ENCODE data around the gene APOH. TPM values are rescaled to one million over a fixed set of nuclear protein-coding genes. Genes with fewer than 3 reads are reported as not detected.

The APOH gene, protein sequence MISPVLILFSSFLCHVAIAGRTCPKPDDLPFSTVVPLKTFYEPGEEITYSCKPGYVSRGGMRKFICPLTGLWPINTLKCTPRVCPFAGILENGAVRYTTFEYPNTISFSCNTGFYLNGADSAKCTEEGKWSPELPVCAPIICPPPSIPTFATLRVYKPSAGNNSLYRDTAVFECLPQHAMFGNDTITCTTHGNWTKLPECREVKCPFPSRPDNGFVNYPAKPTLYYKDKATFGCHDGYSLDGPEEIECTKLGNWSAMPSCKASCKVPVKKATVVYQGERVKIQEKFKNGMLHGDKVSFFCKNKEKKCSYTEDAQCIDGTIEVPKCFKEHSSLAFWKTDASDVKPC
- total RNA-seq (2014; rRNA removed; shearing (Covaris generic)), result not detected in 2 replicates

DNA sequence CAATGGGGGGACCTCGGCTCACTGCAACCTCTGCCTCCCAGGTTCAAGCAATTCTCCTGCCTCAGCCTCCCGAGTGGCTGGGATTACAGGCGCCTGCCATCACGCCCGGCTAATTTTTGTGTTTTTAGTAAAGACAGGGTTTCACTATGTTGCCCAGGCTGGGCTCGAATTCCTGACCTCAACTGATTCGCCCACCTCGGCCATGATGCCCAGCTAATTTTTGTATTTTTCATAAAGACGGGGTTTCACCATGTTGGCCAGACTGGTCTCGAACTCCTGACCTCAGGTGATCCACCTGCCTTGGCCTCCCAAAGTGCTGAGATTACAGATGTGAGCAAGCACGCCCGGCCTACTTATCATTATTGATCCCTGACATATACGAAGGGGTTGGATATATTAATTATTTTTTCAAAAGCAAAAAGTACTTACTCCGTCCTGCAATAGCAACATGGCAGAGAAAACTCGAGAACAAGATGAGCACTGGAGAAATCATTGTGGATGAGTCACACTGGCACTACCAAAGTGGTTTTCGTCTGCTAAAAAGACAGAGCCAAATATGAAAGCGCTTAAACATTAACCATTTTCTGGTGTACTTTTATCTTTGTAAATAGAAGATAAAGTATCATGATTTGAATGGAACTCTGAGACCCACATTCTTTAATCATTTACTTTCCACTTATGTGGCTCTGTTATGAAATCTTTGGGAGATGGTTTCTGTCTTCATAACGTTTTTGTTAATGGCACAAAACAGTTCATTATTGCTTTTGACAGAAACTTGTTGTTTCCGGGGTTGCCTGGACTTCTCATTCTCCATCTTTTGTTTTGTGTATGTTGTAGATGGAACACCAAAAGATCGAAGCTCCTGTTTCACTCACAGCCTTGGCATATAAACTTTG lies at the start of gene APOH:
Gene APOH, minus strand, starts transcription at position 529 of the 896 bp plus-strand sequence. Its CDS starts 36 bp downstream, at position 493.
- no peak within 1 kb of the TSS for H3K4me3 ChIP-seq (ENCODE audit: insufficient read depth, low read depth, low read length)
- no peaks in the 10 kb centered on the region for H3K27me3 ChIP-seq (ENCODE audit: control insufficient read depth, insufficient read depth, low read length)
- H3K36me3 ChIP-seq (replicated peaks; ENCODE audit: control insufficient read depth, insufficient read depth, low read length), result no peaks in the 10 kb centered on the region
- DNase-seq, result no peak

DNA sequence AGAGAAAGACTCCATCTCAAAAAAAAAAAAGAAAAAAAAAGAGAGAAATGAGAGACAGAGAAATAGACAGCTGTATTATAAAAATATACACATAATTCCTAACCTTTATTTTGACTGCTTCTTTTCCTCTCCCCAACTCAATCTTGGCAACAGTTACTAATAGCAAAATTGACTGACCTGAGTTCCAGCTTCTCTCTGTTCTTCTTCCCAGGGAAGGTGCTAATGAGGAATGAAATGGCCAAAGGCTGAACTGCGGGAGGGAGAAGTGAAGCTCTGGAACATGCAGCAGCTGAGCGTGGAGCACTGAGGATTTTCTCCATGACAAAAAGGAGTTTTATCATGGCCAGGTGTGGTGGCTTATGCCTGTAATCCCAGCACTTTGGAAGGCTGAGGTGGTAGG lies 48.0 kb upstream of the APOH start:
- no peaks in the 10 kb centered on the region for H3K36me3 ChIP-seq (replicated peaks; ENCODE audit: control insufficient read depth, insufficient read depth, low read length)
- DNase-seq, result no peak
- no peak overlapping the region for H3K4me3 ChIP-seq (ENCODE audit: insufficient read depth, low read depth, low read length)
- H3K27me3 ChIP-seq (ENCODE audit: control insufficient read depth, insufficient read depth, low read length), result no peaks in the 10 kb centered on the region

DNA sequence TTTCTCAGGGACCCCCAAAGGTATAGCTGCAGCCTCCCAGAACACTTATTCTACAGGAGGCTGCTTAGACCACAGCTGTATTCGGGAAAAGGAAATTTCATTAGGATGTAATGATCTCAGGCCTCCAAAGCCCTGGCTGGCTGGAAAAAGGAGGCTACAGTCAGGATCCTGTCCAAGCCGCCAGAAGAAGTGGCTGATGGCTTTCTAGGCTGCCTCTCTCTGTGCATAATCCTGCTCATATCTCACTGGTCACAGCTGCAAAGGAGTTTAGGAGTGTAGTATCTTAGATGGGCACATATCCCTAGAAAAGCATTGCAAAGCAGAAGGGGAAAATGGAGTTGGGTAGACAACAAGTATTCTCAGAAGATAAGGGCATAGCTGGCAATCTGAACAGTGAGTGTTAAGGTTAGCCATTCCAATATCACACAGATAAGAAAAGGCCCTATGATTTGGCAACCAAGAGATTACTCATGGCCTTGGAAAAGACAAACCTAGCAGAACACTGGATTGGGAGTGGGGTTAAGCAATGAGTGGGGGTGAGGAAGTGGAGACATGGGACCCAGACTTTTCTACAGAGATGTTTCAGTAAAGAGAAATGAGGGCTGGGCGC lies 47.2 kb upstream of the APOH start:
- Histone ChIP-seq H3K36me3 (replicated peaks; ENCODE audit: control insufficient read depth, insufficient read depth, low read length) (no peaks in the 10 kb centered on the region), H3K4me3 (ENCODE audit: insufficient read depth, low read depth, low read length) (no peak overlapping the region), H3K27me3 (ENCODE audit: control insufficient read depth, insufficient read depth, low read length) (no peaks in the 10 kb centered on the region)
- no peak for DNase-seq

DNA sequence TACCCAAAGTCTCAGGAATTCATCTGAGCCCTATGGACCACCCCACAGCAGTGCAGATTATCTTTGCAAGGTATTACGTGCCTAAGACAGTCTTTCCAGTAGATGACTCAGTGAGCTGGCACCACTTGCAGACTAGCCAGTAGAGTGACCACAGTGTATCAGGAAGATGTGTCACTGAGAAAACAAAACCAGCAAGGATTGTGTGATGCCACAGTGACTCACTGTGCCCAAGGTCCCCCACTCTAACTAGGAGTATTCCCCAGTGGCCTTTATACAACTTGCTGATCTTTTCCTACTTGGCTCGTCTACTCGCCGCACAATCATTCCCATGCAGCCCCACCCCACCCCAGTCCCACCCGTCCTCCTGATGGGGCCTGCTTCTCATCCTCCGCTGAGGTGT lies 46.4 kb upstream of the APOH start:
- Histone ChIP-seq H3K4me3 (ENCODE audit: insufficient read depth, low read depth, low read length) (no peak overlapping the region), H3K36me3 (replicated peaks; ENCODE audit: control insufficient read depth, insufficient read depth, low read length) (no peaks in the 10 kb centered on the region), H3K27me3 (ENCODE audit: control insufficient read depth, insufficient read depth, low read length) (no peaks in the 10 kb centered on the region)
- DNase-seq, result no peak

DNA sequence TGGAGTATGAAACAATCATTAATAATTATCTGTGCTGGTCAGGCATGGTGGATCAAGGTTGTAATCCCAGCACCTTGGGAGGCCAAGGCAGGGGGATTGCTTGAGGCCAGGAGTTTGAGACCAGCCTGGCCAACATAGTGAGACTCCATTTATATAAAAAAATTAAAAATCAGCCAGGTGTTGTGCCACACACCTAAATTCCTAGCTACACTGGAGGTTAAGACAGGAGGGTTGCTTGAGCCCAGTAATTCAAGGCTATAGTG lies 44.3 kb upstream of the APOH start:
- no peaks in the 10 kb centered on the region for H3K36me3 ChIP-seq (replicated peaks; ENCODE audit: control insufficient read depth, insufficient read depth, low read length)
- no peak overlapping the region for H3K4me3 ChIP-seq (ENCODE audit: insufficient read depth, low read depth, low read length)
- H3K27me3 ChIP-seq (ENCODE audit: control insufficient read depth, insufficient read depth, low read length), result no peaks in the 10 kb centered on the region
- no peak for DNase-seq

DNA sequence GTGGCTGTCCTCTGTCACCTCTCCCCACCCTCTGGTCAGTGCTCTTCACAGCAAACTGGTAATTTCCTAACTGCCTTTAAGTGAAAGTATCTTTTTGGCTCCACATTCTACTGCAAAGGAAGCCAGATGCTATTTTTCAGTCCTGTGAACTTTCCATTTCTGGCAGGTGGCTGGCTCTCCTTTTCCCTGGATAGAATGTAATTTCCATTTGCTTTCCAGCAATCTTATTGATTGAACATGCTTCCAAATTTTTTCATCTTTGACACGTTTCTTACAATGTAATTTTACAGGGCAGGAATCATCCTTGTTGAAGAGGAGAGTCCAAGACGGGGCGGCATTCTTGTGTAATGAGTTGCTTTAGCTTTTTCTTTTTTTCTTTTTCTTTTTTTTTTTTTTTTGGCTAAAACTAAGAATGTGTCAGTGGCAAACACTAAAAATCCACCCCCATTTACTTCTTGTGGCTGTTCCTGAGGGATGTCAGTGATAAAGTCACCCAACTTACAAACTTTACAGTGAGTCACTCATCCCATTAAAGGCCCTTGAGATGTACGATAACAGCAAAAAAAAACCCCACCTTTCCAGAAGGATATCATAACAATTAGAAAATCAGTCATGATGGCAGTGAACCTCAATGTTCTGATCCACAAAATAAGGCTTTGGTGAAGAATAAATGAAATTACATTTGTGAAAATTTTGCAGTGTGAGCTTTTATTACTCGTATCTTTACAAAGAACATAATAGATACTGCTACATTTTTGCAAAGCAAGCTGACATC lies 43.8 kb upstream of the APOH start:
- Histone ChIP-seq H3K4me3 (ENCODE audit: insufficient read depth, low read depth, low read length) (no peak overlapping the region), H3K27me3 (ENCODE audit: control insufficient read depth, insufficient read depth, low read length) (no peaks in the 10 kb centered on the region), H3K36me3 (replicated peaks; ENCODE audit: control insufficient read depth, insufficient read depth, low read length) (no peaks in the 10 kb centered on the region)
- DNase-seq, result no peak

DNA sequence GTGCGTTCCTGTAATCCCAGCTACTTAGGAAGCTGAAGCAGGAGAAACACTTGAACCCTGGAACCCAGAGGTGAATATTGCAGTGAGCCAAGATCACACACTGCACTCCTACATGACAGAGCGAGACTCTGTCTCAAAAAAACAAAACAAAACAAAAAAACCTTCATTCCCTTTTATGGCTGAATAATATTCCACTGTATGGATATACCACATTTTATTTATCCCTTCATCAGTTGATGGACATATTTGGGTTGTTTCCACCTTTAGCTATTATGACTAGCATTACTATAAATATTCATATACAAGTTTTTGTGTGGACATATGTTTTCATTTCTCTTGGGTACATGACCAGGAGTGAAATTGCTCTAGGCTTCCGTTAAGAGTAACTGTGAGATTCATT lies 42.3 kb upstream of the APOH start:
- DNase-seq, result no peak
- Histone ChIP-seq H3K4me3 (ENCODE audit: insufficient read depth, low read depth, low read length) (no peak overlapping the region), H3K36me3 (replicated peaks; ENCODE audit: control insufficient read depth, insufficient read depth, low read length) (no peaks in the 10 kb centered on the region), H3K27me3 (ENCODE audit: control insufficient read depth, insufficient read depth, low read length) (no peaks in the 10 kb centered on the region)

DNA sequence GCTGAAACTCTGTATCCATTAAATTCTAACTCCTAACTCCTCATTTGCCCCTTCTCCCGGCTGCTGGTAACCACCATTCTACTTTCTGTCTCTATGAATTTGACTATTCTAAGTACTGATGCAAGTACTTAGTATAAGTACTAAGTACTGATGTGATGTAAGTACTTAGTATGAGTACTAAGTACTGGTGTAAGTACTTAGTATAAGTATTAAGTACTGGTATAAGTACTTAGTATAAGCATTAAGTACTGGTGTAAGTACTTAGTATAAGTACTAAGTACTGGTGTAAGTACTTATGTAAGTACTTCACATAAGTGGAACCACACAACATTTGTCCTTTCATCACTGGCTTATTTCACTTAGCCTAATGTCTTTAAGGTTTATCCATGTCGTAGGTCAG lies 40.9 kb upstream of the APOH start:
- H3K36me3 ChIP-seq (replicated peaks; ENCODE audit: control insufficient read depth, insufficient read depth, low read length), result no peaks in the 10 kb centered on the region
- no peak for DNase-seq
- no peaks in the 10 kb centered on the region for H3K27me3 ChIP-seq (ENCODE audit: control insufficient read depth, insufficient read depth, low read length)
- H3K4me3 ChIP-seq (ENCODE audit: insufficient read depth, low read depth, low read length), result no peak overlapping the region

DNA sequence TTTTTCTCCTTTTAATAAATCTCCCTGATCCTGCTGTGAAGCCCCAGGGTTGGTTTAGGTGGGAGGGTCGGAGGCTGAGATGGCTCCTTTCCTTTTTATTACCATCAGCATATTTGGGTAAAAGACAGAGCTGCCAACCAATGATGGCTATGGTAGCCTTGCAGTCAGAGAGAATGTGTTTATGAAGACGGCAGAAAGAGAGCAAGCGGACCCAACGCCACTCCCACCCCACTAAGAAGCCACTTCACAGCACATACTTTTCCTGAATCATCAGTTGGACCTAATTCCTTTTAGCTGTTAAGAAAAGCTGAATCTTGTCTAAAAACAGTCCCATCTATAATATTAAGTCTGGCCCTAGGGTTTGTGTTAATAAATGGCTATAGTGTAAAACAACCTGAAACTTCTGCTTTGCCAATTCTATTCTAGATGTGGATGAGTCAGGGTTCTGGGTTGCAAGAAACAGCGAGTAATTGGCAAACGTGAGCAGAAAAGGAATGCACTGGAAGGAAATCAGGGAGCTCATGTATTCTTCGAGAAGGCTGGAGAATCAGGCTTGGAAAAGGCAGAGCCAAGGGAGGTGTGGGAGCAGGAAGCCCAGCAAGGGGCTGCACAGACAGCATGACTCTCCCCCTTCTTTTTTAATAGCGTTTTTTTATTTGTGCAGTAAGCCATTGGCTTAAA lies 39.2 kb upstream of the APOH start:
- Histone ChIP-seq H3K4me3 (ENCODE audit: insufficient read depth, low read depth, low read length) (no peak overlapping the region), H3K36me3 (replicated peaks; ENCODE audit: control insufficient read depth, insufficient read depth, low read length) (no peaks in the 10 kb centered on the region), H3K27me3 (ENCODE audit: control insufficient read depth, insufficient read depth, low read length) (no peaks in the 10 kb centered on the region)
- DNase-seq, result no peak

DNA sequence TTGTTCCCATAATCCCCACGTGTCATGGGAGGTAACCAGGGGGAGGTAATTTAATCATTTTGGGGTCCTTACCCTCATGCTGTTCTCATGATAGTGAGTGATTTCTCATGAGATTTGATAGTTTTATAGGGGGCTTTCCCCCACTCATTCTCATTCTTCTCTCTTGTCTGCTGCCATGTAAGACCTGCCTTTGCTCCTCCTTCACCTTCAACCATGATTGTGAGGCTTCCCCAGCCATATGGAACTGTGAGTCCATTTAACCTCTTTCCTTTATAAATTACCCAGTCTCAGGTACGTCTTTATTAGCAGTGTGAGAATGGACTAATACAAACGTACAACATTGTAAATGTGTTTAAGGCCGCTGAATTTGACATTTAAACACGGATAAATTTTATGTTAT lies 35.5 kb upstream of the APOH start:
- Histone ChIP-seq H3K36me3 (replicated peaks; ENCODE audit: control insufficient read depth, insufficient read depth, low read length) (no peaks in the 10 kb centered on the region), H3K4me3 (ENCODE audit: insufficient read depth, low read depth, low read length) (no peak overlapping the region), H3K27me3 (ENCODE audit: control insufficient read depth, insufficient read depth, low read length) (no peaks in the 10 kb centered on the region)
- DNase-seq, result no peak

DNA sequence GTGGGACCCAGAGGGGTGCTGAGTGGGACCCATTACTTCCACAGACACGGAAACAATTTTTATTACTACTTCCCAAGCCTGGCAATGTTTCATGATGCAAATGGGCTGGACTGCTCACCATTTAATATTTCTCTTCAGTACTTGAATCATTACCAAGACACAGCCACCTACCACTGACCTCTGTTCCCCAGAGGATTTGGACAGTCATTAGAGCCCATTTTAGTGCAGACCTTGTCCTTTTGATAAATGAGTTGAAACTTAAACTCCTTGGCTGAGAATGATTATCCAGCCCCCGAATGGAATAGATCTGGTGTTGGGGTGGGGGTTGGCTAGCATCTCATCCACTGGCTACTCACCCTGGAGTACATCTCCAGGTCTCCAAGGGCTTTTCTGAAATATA lies 33.6 kb upstream of the APOH start:
- Histone ChIP-seq H3K36me3 (replicated peaks; ENCODE audit: control insufficient read depth, insufficient read depth, low read length) (no peaks in the 10 kb centered on the region), H3K27me3 (ENCODE audit: control insufficient read depth, insufficient read depth, low read length) (no peaks in the 10 kb centered on the region), H3K4me3 (ENCODE audit: insufficient read depth, low read depth, low read length) (no peak overlapping the region)
- DNase-seq, result no peak

DNA sequence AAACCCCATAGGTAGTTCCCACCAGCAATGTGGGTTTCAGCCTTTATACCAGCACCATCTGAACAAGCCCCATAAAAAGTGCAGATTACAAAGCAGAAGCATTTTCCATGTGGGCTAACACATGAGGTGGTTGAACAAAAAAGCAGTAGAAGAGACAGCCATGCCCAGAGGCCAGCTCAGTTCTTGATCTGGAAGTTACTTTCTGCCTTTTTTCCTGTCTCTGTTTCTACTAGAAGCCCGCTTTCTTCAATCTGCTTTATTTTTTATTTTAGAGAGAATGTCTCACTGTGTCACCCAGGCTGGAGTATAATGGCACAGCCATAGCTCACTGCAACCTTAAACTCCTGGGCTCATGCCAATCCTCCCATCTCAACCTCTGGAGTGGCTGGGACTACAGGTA lies 31.5 kb upstream of the APOH start:
- Histone ChIP-seq H3K36me3 (replicated peaks; ENCODE audit: control insufficient read depth, insufficient read depth, low read length) (no peaks in the 10 kb centered on the region), H3K4me3 (ENCODE audit: insufficient read depth, low read depth, low read length) (no peak overlapping the region), H3K27me3 (ENCODE audit: control insufficient read depth, insufficient read depth, low read length) (no peaks in the 10 kb centered on the region)
- no peak for DNase-seq

DNA sequence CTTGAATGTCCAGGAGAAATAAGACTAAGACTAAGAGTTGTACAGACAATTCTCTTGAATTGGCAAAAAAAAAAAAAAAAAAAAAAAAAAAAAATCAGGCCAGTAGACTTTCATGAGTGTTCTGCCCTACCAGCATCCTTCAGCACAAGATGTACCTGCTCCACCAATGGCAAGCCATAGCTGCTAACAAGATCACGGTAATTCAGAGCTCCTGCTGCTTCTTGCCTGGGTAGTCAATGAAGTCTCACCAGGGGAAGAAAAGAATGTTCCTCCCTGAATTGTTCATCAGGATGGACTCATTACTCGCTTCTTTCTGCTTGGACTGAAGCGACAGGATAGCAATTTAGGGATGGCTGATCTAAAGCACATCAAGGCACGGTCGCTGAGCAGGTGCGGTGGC lies 31.1 kb upstream of the APOH start:
- Histone ChIP-seq H3K36me3 (replicated peaks; ENCODE audit: control insufficient read depth, insufficient read depth, low read length) (no peaks in the 10 kb centered on the region), H3K27me3 (ENCODE audit: control insufficient read depth, insufficient read depth, low read length) (no peaks in the 10 kb centered on the region), H3K4me3 (ENCODE audit: insufficient read depth, low read depth, low read length) (no peak overlapping the region)
- no peak for DNase-seq

DNA sequence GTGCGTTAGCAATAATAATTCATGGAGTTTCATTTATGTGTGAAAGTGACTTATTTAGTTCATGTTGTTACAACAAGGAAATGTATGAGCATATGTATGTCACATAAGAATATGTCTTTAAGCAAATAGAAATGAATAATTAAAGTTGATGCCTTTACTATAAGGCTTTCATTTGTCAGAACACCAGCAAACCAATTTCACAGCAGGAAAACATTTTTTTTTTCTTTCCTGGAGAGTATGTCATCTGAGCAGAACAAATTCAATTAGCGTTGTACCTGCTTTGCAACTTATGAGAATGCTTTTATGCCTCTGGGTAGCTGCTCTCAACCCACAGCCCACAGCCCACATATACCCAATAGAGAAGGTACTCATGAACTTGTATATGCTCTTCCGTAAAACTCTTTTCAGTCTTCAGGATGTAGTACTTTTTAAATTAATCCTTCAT lies 26.3 kb upstream of the APOH start:
- Histone ChIP-seq H3K27me3 (ENCODE audit: control insufficient read depth, insufficient read depth, low read length) (no peaks in the 10 kb centered on the region), H3K36me3 (replicated peaks; ENCODE audit: control insufficient read depth, insufficient read depth, low read length) (no peaks in the 10 kb centered on the region), H3K4me3 (ENCODE audit: insufficient read depth, low read depth, low read length) (no peak overlapping the region)
- no peak for DNase-seq
